K562 (cell line): ENCODE results near the gene EFCAB12. TPM values are rescaled to one million over a fixed set of nuclear protein-coding genes. Genes with fewer than 3 reads are reported as not detected.

Source experiments
- ATF2 ChIP-seq: sonication (generic); formaldehyde crosslinking; IDR thresholded peaks from 2 replicates; pipeline ENCODE4 v1.8.1; 2022; ENCODE audit warnings: missing genetic modification reagents
- CBFA2T3 ChIP-seq: fragments of 450-650 bp; IDR thresholded peaks from 2 replicates; pipeline ENCODE4 v1.6.1; 2017
- DACH1 ChIP-seq: fragments of 450-650 bp; IDR thresholded peaks from 2 replicates; pipeline ENCODE4 v1.6.1; 2018; ENCODE audit not compliant: partially characterized antibody
- DMBX1 ChIP-seq: fragments of 250-450 bp; sonication (Bioruptor Pico); IDR thresholded peaks from 2 replicates; pipeline ENCODE4 v1.8.0; 2022; ENCODE audit warnings: inconsistent platforms, mild to moderate bottlenecking, moderate library complexity, borderline replicate concordance
- DPF2 ChIP-seq: fragments of 450-650 bp; IDR thresholded peaks from 2 replicates; pipeline ENCODE4 v1.6.1; 2016
- ESRRB ChIP-seq: fragments of 250-450 bp; sonication (Bioruptor Pico); IDR thresholded peaks from 2 replicates; pipeline ENCODE4 v1.5.0; 2020; ENCODE audit warnings: mild to moderate bottlenecking, moderate library complexity, borderline replicate concordance
- MAZ ChIP-seq, 2 experiments: fragments of 450-650 bp in 1 of 2; sonication (generic) in 1 of 2; formaldehyde crosslinking; IDR thresholded peaks in 1 of 2; conservative IDR thresholded peaks in 1 of 2; 2 replicates each; pipeline versions ENCODE4 v1.4.0 to v1.5.0; 2020; ENCODE audit warnings: mild to moderate bottlenecking in 1 of 2, missing genetic modification reagents in 1 of 2
- NFIX ChIP-seq: fragments of 250-450 bp; sonication (Bioruptor Pico); IDR thresholded peaks from 2 replicates; pipeline ENCODE4 v1.4.0; 2020; ENCODE audit warnings: low read depth, mild to moderate bottlenecking, moderate library complexity
- NFYB ChIP-seq: IDR thresholded peaks from 2 replicates; pipeline ENCODE4 v1.6.1; 2011; ENCODE audit warnings: mild to moderate bottlenecking, moderate library complexity; ENCODE audit not compliant: insufficient read length; ENCODE audit errors: extremely low read depth
- NR1H2 ChIP-seq: sonication (generic); formaldehyde crosslinking; IDR thresholded peaks from 2 replicates; pipeline ENCODE4 v1.4.0; 2020; ENCODE audit warnings: mild to moderate bottlenecking, missing genetic modification reagents
- PHB ChIP-seq: fragments of 250-450 bp; sonication (Bioruptor Pico); IDR thresholded peaks from 2 replicates; pipeline ENCODE4 v1.5.0; 2021
- PHF21A ChIP-seq: fragments of 450-650 bp; IDR thresholded peaks from 2 replicates; pipeline ENCODE4 v1.6.1; 2017; ENCODE audit warnings: low read depth, borderline replicate concordance
- SIRT6 ChIP-seq: IDR thresholded peaks from one replicate; pipeline ENCODE4 v1.6.1; 2012; ENCODE audit warnings: low read depth, mild to moderate bottlenecking, control low read depth, inconsistent platforms, low read length, moderate library complexity
- THAP12 ChIP-seq: fragments of 250-450 bp; sonication (Bioruptor Pico); IDR thresholded peaks from 2 replicates; pipeline ENCODE4 v1.9.0; 2021; ENCODE audit warnings: mild to moderate bottlenecking, inconsistent platforms
- XRCC4 ChIP-seq: IDR thresholded peaks from one replicate; pipeline ENCODE4 v1.6.1; 2011; ENCODE audit not compliant: insufficient read depth, insufficient read length; ENCODE audit errors: extremely low read depth
- ZBED1 ChIP-seq: IDR thresholded peaks from 2 replicates; pipeline ENCODE4 v1.6.1; 2014
- ZBTB49 ChIP-seq: sonication (generic); formaldehyde crosslinking; IDR thresholded peaks from 2 replicates; pipeline ENCODE4 v1.8.0; 2022; ENCODE audit warnings: missing genetic modification reagents, mild to moderate bottlenecking, borderline replicate concordance
- ZBTB8A ChIP-seq: fragments of 450-650 bp; IDR thresholded peaks from 2 replicates; pipeline ENCODE4 v1.6.1; 2018; ENCODE audit warnings: mild to moderate bottlenecking, moderate library complexity; ENCODE audit not compliant: partially characterized antibody
- ZNF12 ChIP-seq: sonication (generic); formaldehyde crosslinking; IDR thresholded peaks from 2 replicates; pipeline ENCODE4 v1.4.0; 2020; ENCODE audit warnings: mild to moderate bottlenecking, missing genetic modification reagents
- ZNF239 ChIP-seq: fragments of 250-450 bp; sonication (Bioruptor Pico); IDR thresholded peaks from 2 replicates; pipeline ENCODE4 v1.4.0; 2020; ENCODE audit warnings: mild to moderate bottlenecking
- ZNF277 ChIP-seq: fragments of 250-450 bp; sonication (Bioruptor Pico); IDR thresholded peaks from 2 replicates; pipeline ENCODE4 v1.8.0; 2022; ENCODE audit warnings: inconsistent platforms, mild to moderate bottlenecking, moderate library complexity, borderline replicate concordance
- ZZZ3 ChIP-seq: fragments of 450-650 bp; IDR thresholded peaks from 2 replicates; pipeline ENCODE4 v1.6.1; 2016; ENCODE audit warnings: antibody characterized with exemption, mild to moderate bottlenecking, moderate library complexity
- polyA plus RNA-seq, 8 experiments: library from polyadenylated mRNA; depleted of rRNA in 4 of 8; stranded (reverse) in 5 of 8; unstranded in 3 of 8; fragments of >200 nt; fragmentation: Nextera tagmentation in 2 of 8; fragmentation: Illumina TruSeq in 1 of 8; extraction: Ambion mirVana in 2 of 8; extraction: Trizol in 1 of 8; gene quantifications; 2 replicates each; pipeline versions ENCODE4 v1.2.1 to v1.2.3, GENCODE V29; 2011 to 2014; ENCODE audit warnings: inconsistent platforms in 1 of 8, missing spikeins in 1 of 8
- total RNA-seq, 7 experiments: library from RNA; depleted of rRNA in 6 of 7; stranded (reverse); fragments of >200 nt in 6 of 7; fragmentation: Illumina TruSeq in 2 of 7; extraction: Trizol in 2 of 7; gene quantifications; 2 replicates each; pipeline versions ENCODE4 v1.2.1 to v1.2.3, GENCODE V29; 2011 to 2021; ENCODE audit warnings: low replicate concordance in 1 of 7

The EFCAB12 gene
- total and polyA plus RNA-seq, 9 of the 15 experiments (the other 6 are each of a cell fraction or from before 2014, with no cell fraction given) = 0.08 to 0.95 (median 0.56) TPM; not detected in 1

GRCh38 chr3:129448186-129448895, 19.9 kb upstream of the EFCAB12 start (continued):
- no peak for TF ChIP-seq SIRT6
- peak; percentile 18 for TF ChIP-seq NFYB
- TF ChIP-seq CBFA2T3 = peak; percentile 38; the same call in 1 of the 2 replicates
- no peak for TF ChIP-seq ZNF239 (CRISPR knock-in tag)
- TF ChIP-seq PHF21A = no peak
- TF ChIP-seq ZBED1 = no peak
- TF ChIP-seq ATF2 (CRISPR knock-in tag) = no peak
- TF ChIP-seq PHB (CRISPR knock-in tag) = no peak
- TF ChIP-seq ZNF12 (CRISPR knock-in tag) = no peak
- no peak for TF ChIP-seq NR1H2 (CRISPR knock-in tag)
- no peak for TF ChIP-seq THAP12 (CRISPR knock-in tag)
- TF ChIP-seq MAZ (CRISPR knock-in tag; conservative IDR thresholded peaks at IDR 0.05 in 1 of 2, IDR thresholded peaks at IDR 0.05 in 1 of 2) = no peak
- no peak for TF ChIP-seq ESRRB
- no peak for TF ChIP-seq ZNF277 (CRISPR knock-in tag)
- TF ChIP-seq DPF2 = no peak
- TF ChIP-seq DACH1 = peak; percentile 16
- TF ChIP-seq NFIX (CRISPR knock-in tag) = no peak
- TF ChIP-seq XRCC4 = no peak
- TF ChIP-seq ZBTB49 = no peak
- TF ChIP-seq ZBTB8A = no peak
- no peak for TF ChIP-seq ZZZ3
- TF ChIP-seq DMBX1 (CRISPR knock-in tag) = no peak
